Mesendoderm (in vitro differentiated cells): ENCODE measurements around the gene TP53.

Source experiments
- DNase-seq: peaks from one replicate; pipeline ENCODE4 v3.0.0; 2013
- H2AK5ac ChIP-seq: 2 replicates; pipeline ENCODE4 v1.6.1; 2013; ENCODE audit warnings: low read length, inconsistent platforms
- H2BK120ac ChIP-seq: 2 replicates; pipeline ENCODE4 v1.6.1; 2013; ENCODE audit warnings: low read depth, mild to moderate bottlenecking, low read length, moderate library complexity, mixed read lengths
- H2BK15ac ChIP-seq: replicated peaks from 2 replicates; pipeline ENCODE4 v1.6.1; 2013; ENCODE audit warnings: low read depth, mild to moderate bottlenecking, moderate library complexity
- H2BK5ac ChIP-seq: 2 replicates; pipeline ENCODE4 v1.6.1; 2013; ENCODE audit warnings: low read length, inconsistent platforms
- H3K18ac ChIP-seq: 2 replicates; pipeline ENCODE4 v1.6.1; 2013; ENCODE audit warnings: mild to moderate bottlenecking, low read length, mixed read lengths
- H3K23ac ChIP-seq: one replicate; pipeline ENCODE4 v1.6.1; 2013; ENCODE audit warnings: low read length
- H3K27ac ChIP-seq: 2 replicates; pipeline ENCODE4 v1.5.1; 2013; ENCODE audit warnings: low read depth, mild to moderate bottlenecking, inconsistent platforms, low read length, moderate library complexity
- H3K27me3 ChIP-seq: 2 replicates; pipeline ENCODE4 v1.6.1; 2013; ENCODE audit warnings: low read length, control low read depth, mild to moderate bottlenecking, inconsistent platforms; ENCODE audit not compliant: insufficient read depth, poor library complexity
- H3K36me3 ChIP-seq: 2 replicates; pipeline ENCODE4 v1.6.1; 2013; ENCODE audit warnings: low read length, inconsistent platforms; ENCODE audit not compliant: control insufficient read depth, insufficient read depth
- H3K4ac ChIP-seq: one replicate; pipeline ENCODE4 v1.6.1; 2013; ENCODE audit warnings: low read depth, mild to moderate bottlenecking, low read length, moderate library complexity
- H3K4me1 ChIP-seq: 2 replicates; pipeline ENCODE4 v1.6.1; 2013; ENCODE audit warnings: low read depth, low read length, inconsistent platforms; ENCODE audit not compliant: control insufficient read depth
- H3K4me2 ChIP-seq: 2 replicates; pipeline ENCODE4 v1.6.1; 2013; ENCODE audit warnings: low read length
- H3K4me3 ChIP-seq: 2 replicates; pipeline ENCODE4 v1.5.1; 2013; ENCODE audit warnings: mild to moderate bottlenecking, low read length
- H3K56ac ChIP-seq: one replicate; pipeline ENCODE4 v1.6.1; 2013; ENCODE audit warnings: low read length
- H3K79me1 ChIP-seq: 2 replicates; pipeline ENCODE4 v1.6.1; 2013; ENCODE audit warnings: low read length, inconsistent platforms
- H3K79me2 ChIP-seq: 2 replicates; pipeline ENCODE4 v1.6.1; 2013; ENCODE audit warnings: mild to moderate bottlenecking, low read length; ENCODE audit not compliant: control insufficient read depth, insufficient read depth
- H3K9ac ChIP-seq: 2 replicates; pipeline ENCODE4 v1.6.1; 2013; ENCODE audit warnings: low read length, inconsistent platforms
- H4K5ac ChIP-seq: one replicate; pipeline ENCODE4 v1.6.1; 2013; ENCODE audit warnings: low read length
- H4K8ac ChIP-seq: one replicate; pipeline ENCODE4 v1.6.1; 2013; ENCODE audit warnings: low read depth, mild to moderate bottlenecking, control low read depth, low read length, moderate library complexity
- WGBS: extraction: QIAGEN DNeasy Blood & Tissue Kit; methylation state at CpG from one replicate; pipeline ENCODE4 v1.1.7; 2013; ENCODE audit warnings: low lambda C conversion rate, missing lambda C conversion rate; ENCODE audit not compliant: insufficient coverage; ENCODE audit errors: extremely low coverage; 5-methylcytosine and 5-hydroxymethylcytosine counted together

TP53 gene

GRCh38 chr17:7673239-7673638, 14.1 kb downstream of the TP53 start:
- H3K4me2 ChIP-seq: no peak overlapping the region
- no CpG with 5 or more reads among the region's 2 CpGs for WGBS
- no peak overlapping the region for H4K8ac ChIP-seq
- H2BK15ac ChIP-seq: no peak overlapping the region
- no peak overlapping the region for H3K23ac ChIP-seq
- H2AK5ac ChIP-seq: no peak overlapping the region
- no peaks in the 10 kb centered on the region for H3K79me2 ChIP-seq
- no peak overlapping the region for H3K56ac ChIP-seq
- no peak overlapping the region for H3K27ac ChIP-seq
- H3K4me1 ChIP-seq: peaks cover 6% of the 10 kb centered on the region
- no peak overlapping the region for H2BK120ac ChIP-seq
- peaks cover 10% of the 10 kb centered on the region for H3K36me3 ChIP-seq
- no peak overlapping the region for H3K4me3 ChIP-seq
- peak; percentile 68 for DNase-seq
- H3K79me1 ChIP-seq: peaks cover 2% of the 10 kb centered on the region
- H4K5ac ChIP-seq: no peak overlapping the region
- H2BK5ac ChIP-seq: no peak overlapping the region
- no peak overlapping the region for H3K4ac ChIP-seq
- no peak overlapping the region for H3K9ac ChIP-seq
- no peak overlapping the region for H3K18ac ChIP-seq
- no peaks in the 10 kb centered on the region for H3K27me3 ChIP-seq

GRCh38 chr17:7668482-7668881, 18.8 kb downstream of the TP53 start:
- H3K79me2 ChIP-seq: no peaks in the 10 kb centered on the region
- no peak overlapping the region for H4K5ac ChIP-seq
- no peaks in the 10 kb centered on the region for H3K79me1 ChIP-seq
- no peak overlapping the region for H2BK5ac ChIP-seq
- H2AK5ac ChIP-seq: no peak overlapping the region
- no peak overlapping the region for H3K23ac ChIP-seq
- H3K56ac ChIP-seq: no peak overlapping the region
- H3K27ac ChIP-seq: no peak overlapping the region
- H4K8ac ChIP-seq: no peak overlapping the region
- peaks cover 3% of the 10 kb centered on the region for H3K36me3 ChIP-seq
- H3K9ac ChIP-seq: no peak overlapping the region
- H2BK120ac ChIP-seq: no peak overlapping the region
- WGBS: no CpG with 5 or more reads among the region's 7 CpGs
- H3K4me2 ChIP-seq: no peak overlapping the region
- H3K4ac ChIP-seq: no peak overlapping the region
- H3K18ac ChIP-seq: no peak overlapping the region
- H3K27me3 ChIP-seq: no peaks in the 10 kb centered on the region
- H2BK15ac ChIP-seq: no peak overlapping the region
- H3K4me1 ChIP-seq: no peaks in the 10 kb centered on the region
- H3K4me3 ChIP-seq: no peak overlapping the region
- no peak for DNase-seq

DNA sequence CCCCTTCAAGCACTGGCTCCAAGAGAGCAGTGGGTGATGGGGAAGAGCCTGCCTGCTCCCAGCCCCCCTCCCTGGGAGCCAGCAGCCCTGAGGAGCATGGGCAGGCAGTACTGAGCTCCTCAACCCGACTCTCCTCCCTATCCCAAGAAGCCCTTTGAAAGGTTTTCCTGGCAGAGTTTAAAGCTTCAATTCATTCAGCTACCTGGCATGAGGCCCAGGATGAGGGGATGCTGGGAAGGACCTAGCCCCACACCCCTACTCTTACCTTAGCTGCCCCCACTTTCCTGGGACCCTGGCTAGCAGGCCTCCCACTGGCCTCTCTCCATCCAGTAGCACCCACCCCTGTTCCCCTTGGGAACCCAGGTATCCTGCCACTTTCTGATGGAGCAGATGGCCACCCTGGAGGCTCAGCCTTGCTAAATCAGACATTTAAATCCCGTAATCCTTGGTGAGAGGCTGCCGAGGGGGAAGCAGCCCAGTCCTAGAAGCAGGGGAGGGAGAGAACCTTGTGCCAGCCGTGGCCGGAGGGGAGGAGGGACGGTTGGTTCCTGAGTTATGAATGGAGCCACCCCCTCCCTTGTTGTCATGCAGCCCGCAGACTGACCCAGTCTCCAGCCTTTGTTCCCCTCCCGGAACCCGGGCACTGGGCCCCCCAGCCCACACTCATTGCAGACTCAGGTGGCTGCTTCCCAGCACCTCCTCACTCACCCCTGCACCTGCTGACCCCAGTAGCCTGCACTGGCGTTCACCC, 19.5 kb downstream of the TP53 start:
- Histone ChIP-seq H3K4me3 (no peak overlapping the region), H3K79me1 (no peaks in the 10 kb centered on the region), H3K27ac (no peak overlapping the region), H2BK5ac (no peak overlapping the region), H4K8ac (no peak overlapping the region), H3K4me2 (no peak overlapping the region), H3K56ac (no peak overlapping the region), H2AK5ac (no peak overlapping the region), H4K5ac (no peak overlapping the region), H3K4me1 (no peaks in the 10 kb centered on the region), H2BK120ac (no peak overlapping the region), H2BK15ac (no peak overlapping the region), H3K36me3 (peaks cover 3% of the 10 kb centered on the region), H3K23ac (no peak overlapping the region), H3K18ac (no peak overlapping the region), H3K27me3 (no peaks in the 10 kb centered on the region), H3K4ac (no peak overlapping the region), H3K9ac (no peak overlapping the region), H3K79me2 (no peaks in the 10 kb centered on the region)
- no CpG with 5 or more reads among the region's 10 CpGs for WGBS
- no peak for DNase-seq

GRCh38 chr17:7656958-7657609, 30.2 kb downstream of the TP53 start:
- H3K4me1 ChIP-seq: peaks cover 4% of the 10 kb centered on the region
- H3K79me2 ChIP-seq: no peaks in the 10 kb centered on the region
- H2BK5ac ChIP-seq: no peak overlapping the region
- H3K27ac ChIP-seq: peak overlapping the region; percentile 73
- no peaks in the 10 kb centered on the region for H3K36me3 ChIP-seq
- no peak overlapping the region for H4K5ac ChIP-seq
- H3K27me3 ChIP-seq: peaks cover 3% of the 10 kb centered on the region
- H3K9ac ChIP-seq: no peak overlapping the region
- H3K56ac ChIP-seq: peak overlapping the region; percentile 82
- no peak overlapping the region for H2BK120ac ChIP-seq
- H2BK15ac ChIP-seq: no peak overlapping the region
- no peak overlapping the region for H4K8ac ChIP-seq
- no peak overlapping the region for H3K18ac ChIP-seq
- H3K4ac ChIP-seq: no peak overlapping the region
- peak; percentile 98 for DNase-seq
- H2AK5ac ChIP-seq: no peak overlapping the region
- peak overlapping the region; percentile 26 for H3K4me2 ChIP-seq
- H3K4me3 ChIP-seq: no peak overlapping the region
- no CpG with 5 or more reads among the region's 10 CpGs for WGBS
- H3K79me1 ChIP-seq: no peaks in the 10 kb centered on the region
- H3K23ac ChIP-seq: no peak overlapping the region

DNA sequence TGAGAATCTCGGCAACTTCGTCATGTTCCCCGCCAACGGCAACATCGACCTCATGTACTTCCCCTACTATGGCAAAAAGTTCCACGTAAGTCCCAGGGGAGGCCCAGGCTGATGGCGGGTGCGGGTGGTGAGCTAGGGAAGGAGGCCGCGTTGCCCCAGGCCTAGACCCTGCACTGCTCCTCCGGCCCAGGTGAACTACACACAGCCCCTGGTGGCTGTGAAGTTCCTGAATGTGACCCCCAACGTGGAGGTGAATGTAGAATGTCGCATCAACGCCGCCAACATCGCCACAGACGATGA, 31.8 kb downstream of the TP53 start:
- H3K27ac ChIP-seq: no peak overlapping the region
- H3K27me3 ChIP-seq: peaks cover 7% of the 10 kb centered on the region
- no peak overlapping the region for H2BK120ac ChIP-seq
- H3K36me3 ChIP-seq: no peaks in the 10 kb centered on the region
- no CpG with 5 or more reads among the region's 17 CpGs for WGBS
- H3K18ac ChIP-seq: no peak overlapping the region
- no peak overlapping the region for H4K8ac ChIP-seq
- no peaks in the 10 kb centered on the region for H3K79me1 ChIP-seq
- no peak overlapping the region for H3K4ac ChIP-seq
- no peak overlapping the region for H3K56ac ChIP-seq
- H3K79me2 ChIP-seq: no peaks in the 10 kb centered on the region
- H3K4me1 ChIP-seq: peaks cover 7% of the 10 kb centered on the region
- H4K5ac ChIP-seq: no peak overlapping the region
- no peak overlapping the region for H3K4me2 ChIP-seq
- DNase-seq: no peak
- H2BK15ac ChIP-seq: no peak overlapping the region
- peak overlapping the region; percentile 31 for H2AK5ac ChIP-seq
- no peak overlapping the region for H3K23ac ChIP-seq
- H2BK5ac ChIP-seq: no peak overlapping the region
- no peak overlapping the region for H3K9ac ChIP-seq
- H3K4me3 ChIP-seq: no peak overlapping the region
